ENCODE results near the gene CCDC57. TPM values are rescaled to one million over a fixed set of nuclear protein-coding genes. Genes with fewer than 3 reads are reported as not detected.
"Not testable (repeated sequence)": the region's sequence is repeated elsewhere in the genome, so short reads cannot be mapped to it uniquely, and the experiment has no call there.

Gene CCDC57
- polyA plus RNA-seq, 3 donors, result 17.1 to 43.8 (median 20.1) TPM

DNA sequence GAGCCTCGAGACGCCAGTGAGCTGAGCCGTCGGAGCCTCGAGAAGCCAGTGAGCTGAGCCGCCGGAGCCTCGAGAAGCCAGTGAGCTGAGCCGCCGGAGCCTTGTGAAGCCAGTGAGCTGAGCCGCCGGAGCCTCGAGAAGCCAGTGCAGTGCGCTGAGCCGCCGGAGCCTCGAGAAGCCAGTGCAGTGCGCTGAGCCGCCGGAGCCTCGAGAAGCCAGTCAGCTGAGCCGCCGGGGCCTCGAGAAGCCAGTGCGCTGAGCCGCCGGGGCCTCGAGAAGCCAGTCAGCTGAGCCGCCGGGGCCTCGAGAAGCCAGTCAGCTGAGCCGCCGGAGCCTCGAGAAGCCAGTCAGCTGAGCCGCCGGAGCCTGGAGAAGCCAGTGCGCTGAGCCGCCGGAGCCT is 41.5 kb upstream of the CCDC57 start:
- H4K20me1 ChIP-seq (ENCODE audit: insufficient read depth, low read length), result peaks cover 94% of the 10 kb centered on the region
- not testable (repeated sequence) for H3K27ac Mint-ChIP-seq
- 98% methylated on average over 36 of the region's 39 CpGs for WGBS (ENCODE audit: insufficient coverage)

DNA sequence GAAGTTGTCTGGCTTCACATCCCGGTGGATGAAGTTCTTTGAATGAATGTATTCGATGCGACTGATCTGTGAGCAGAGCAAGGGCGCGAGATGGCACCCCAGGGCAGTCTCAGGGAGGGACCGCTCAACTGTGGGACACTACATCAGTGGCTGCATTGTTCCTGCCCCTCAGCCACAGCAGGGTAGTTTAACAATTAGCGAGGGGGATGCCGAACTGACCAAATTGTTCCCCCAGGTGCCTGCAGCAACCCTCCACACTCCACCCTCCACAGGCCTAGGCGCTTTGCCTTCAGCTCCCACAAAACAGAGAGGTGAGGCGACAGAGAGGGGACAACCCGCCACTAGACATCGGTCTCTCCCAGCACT is 40.5 kb upstream of the CCDC57 start:
- no peaks in the 10 kb centered on the region for H3K27me3 Mint-ChIP-seq (ENCODE audit: low read depth in 3 of 3)
- Histone ChIP-seq H3K4me2 (replicated peaks; ENCODE audit: extremely low read depth, low read length, poor library complexity, severe bottlenecking) (no peak overlapping the region), H3K27me3 (ENCODE audit: control insufficient read depth in 2 of 2, insufficient read depth in 2 of 2, low read length in 2 of 2) (no peaks in the 10 kb centered on the region), H3K27ac (ENCODE audit: low read depth in 1 of 2, low read length in 2 of 2) (no peak overlapping the region), H2AFZ (ENCODE audit: insufficient read depth, low read depth, low read length, poor library complexity, severe bottlenecking) (no peak overlapping the region), H3K9me3 (replicated peaks in 1 of 2; ENCODE audit: control insufficient read depth in 1 of 2, insufficient read depth in 1 of 2, low read length in 2 of 2) (no peaks in the 10 kb centered on the region), H3K4me3 (replicated peaks in 1 of 3; ENCODE audit: low read depth in 2 of 3, low read length in 3 of 3) (no peak overlapping the region), H3K79me2 (ENCODE audit: insufficient read depth, low read length) (peaks cover 84% of the 10 kb centered on the region), H3K4me1 (ENCODE audit: control insufficient read depth in 1 of 2, insufficient read depth in 2 of 2, low read length in 2 of 2) (no peaks in the 10 kb centered on the region), H3K36me3 (replicated peaks in 1 of 2; ENCODE audit: control insufficient read depth in 1 of 2, insufficient read depth in 2 of 2, low read length in 2 of 2) (peaks cover 84 to 87% of the 10 kb centered on the region in 2 donors), H4K20me1 (ENCODE audit: insufficient read depth, low read length) (peaks cover 94% of the 10 kb centered on the region), H3K9ac (ENCODE audit: insufficient read depth, low read length, poor library complexity, severe bottlenecking) (no peak overlapping the region)
- no peaks in the 10 kb centered on the region for H3K4me1 Mint-ChIP-seq
- no peak overlapping the region for H3K4me3 Mint-ChIP-seq
- peaks cover 0 to 4% (median 0%) of the 10 kb centered on the region in 7 donors for H3K9me3 Mint-ChIP-seq
- no peak for DNase-seq
- TF ChIP-seq, protein P1, sequence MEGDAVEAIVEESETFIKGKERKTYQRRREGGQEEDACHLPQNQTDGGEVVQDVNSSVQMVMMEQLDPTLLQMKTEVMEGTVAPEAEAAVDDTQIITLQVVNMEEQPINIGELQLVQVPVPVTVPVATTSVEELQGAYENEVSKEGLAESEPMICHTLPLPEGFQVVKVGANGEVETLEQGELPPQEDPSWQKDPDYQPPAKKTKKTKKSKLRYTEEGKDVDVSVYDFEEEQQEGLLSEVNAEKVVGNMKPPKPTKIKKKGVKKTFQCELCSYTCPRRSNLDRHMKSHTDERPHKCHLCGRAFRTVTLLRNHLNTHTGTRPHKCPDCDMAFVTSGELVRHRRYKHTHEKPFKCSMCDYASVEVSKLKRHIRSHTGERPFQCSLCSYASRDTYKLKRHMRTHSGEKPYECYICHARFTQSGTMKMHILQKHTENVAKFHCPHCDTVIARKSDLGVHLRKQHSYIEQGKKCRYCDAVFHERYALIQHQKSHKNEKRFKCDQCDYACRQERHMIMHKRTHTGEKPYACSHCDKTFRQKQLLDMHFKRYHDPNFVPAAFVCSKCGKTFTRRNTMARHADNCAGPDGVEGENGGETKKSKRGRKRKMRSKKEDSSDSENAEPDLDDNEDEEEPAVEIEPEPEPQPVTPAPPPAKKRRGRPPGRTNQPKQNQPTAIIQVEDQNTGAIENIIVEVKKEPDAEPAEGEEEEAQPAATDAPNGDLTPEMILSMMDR (IDR thresholded peaks at IDR 0.05), result no peak
- peaks cover 75 to 83% of the 10 kb centered on the region in 2 donors for H3K36me3 Mint-ChIP-seq
- intact Hi-C loops (cut with micrococcal nuclease), result no loop called here
- peak overlapping the region in 2 of 7 donors; percentile 55 to 65 for H3K27ac Mint-ChIP-seq
- WGBS (ENCODE audit: insufficient coverage), result 97% methylated on average over 8 of the region's 12 CpGs

More for the DNA sequence above, 41.5 kb upstream of the CCDC57 start:
- H3K27ac ChIP-seq (ENCODE audit: low read depth in 1 of 2, low read length in 2 of 2); H3K4me2 ChIP-seq (replicated peaks; ENCODE audit: extremely low read depth, low read length, poor library complexity, severe bottlenecking); DNase-seq; H3K4me1 ChIP-seq (ENCODE audit: control insufficient read depth in 1 of 2, insufficient read depth in 2 of 2, low read length in 2 of 2); H2AFZ ChIP-seq (ENCODE audit: insufficient read depth, low read depth, low read length, poor library complexity, severe bottlenecking); H3K27me3 ChIP-seq (ENCODE audit: control insufficient read depth in 2 of 2, insufficient read depth in 2 of 2, low read length in 2 of 2); H3K9me3 Mint-ChIP-seq; H3K9ac ChIP-seq (ENCODE audit: insufficient read depth, low read length, poor library complexity, severe bottlenecking); H3K4me1 Mint-ChIP-seq; H3K27me3 Mint-ChIP-seq (ENCODE audit: low read depth in 3 of 3); H3K4me3 Mint-ChIP-seq; H3K4me3 ChIP-seq (replicated peaks in 1 of 3; ENCODE audit: low read depth in 2 of 3, low read length in 3 of 3); intact Hi-C loops (cut with micrococcal nuclease); H3K9me3 ChIP-seq (replicated peaks in 1 of 2; ENCODE audit: control insufficient read depth in 1 of 2, insufficient read depth in 1 of 2, low read length in 2 of 2): not testable (repeated sequence)
- peaks cover 84% of the 10 kb centered on the region for H3K79me2 ChIP-seq (ENCODE audit: insufficient read depth, low read length)
- peaks cover 84 to 87% of the 10 kb centered on the region in 2 donors for H3K36me3 ChIP-seq (replicated peaks in 1 of 2; ENCODE audit: control insufficient read depth in 1 of 2, insufficient read depth in 2 of 2, low read length in 2 of 2)
- peaks cover 74 to 83% of the 10 kb centered on the region in 2 donors for H3K36me3 Mint-ChIP-seq

All from CD14-positive monocyte (primary cell).